Endothelial cell of umbilical vein (primary cell): ENCODE data around the gene CDIPT. TPM values are rescaled to one million over a fixed set of nuclear protein-coding genes. Genes with fewer than 3 reads are reported as not detected.

ENCODE experiments used
- BruUV-seq: library from RNA; stranded (reverse); fragments of 400-500 nt; replicated peaks from 2 replicates; lab custom pipeline; 2021; lab: Mats Ljungman, UMichigan
- CTCF ChIA-PET: fragments of 300-600, 350-600 bp; sonication (Branson Sonifier 250); formaldehyde crosslinking; loops from one replicate; lab custom pipeline; 2021; ENCODE audit warnings: antibody characterized with exemption, inconsistent platforms; lab: Charles Lee
- POLR2A ChIA-PET: fragments of 300-600, 350-600 bp; sonication (Branson Sonifier 250); formaldehyde crosslinking; loops from one replicate; lab custom pipeline; 2021; ENCODE audit warnings: antibody characterized with exemption, inconsistent platforms; lab: Charles Lee
- DNase-seq: peaks from one replicate; pipeline ENCODE4 v3.0.0-alpha.2; 2011; ENCODE audit warnings: low read depth, low spot score
- FAIRE-seq: peaks from 2 replicates; lab custom pipeline; 2011; peaks lifted over from hg19 to GRCh38; lab: Jason Lieb, UNC
- H2AFZ ChIP-seq: 2 replicates; pipeline ENCODE4 v1.6.0; 2012; ENCODE audit warnings: low read depth, low read length, control low read depth, inconsistent platforms
- H3K27ac ChIP-seq: 2 replicates; pipeline ENCODE4 v1.5.1; 2011; ENCODE audit warnings: low read depth, mild to moderate bottlenecking, control low read depth, low read length, moderate library complexity; ENCODE audit not compliant: insufficient read depth
- H3K27me3 ChIP-seq, 2 experiments: 2 replicates each; pipeline versions ENCODE4 v1.6.0 to v1.6.1; 2011; ENCODE audit warnings: low read length in 2 of 2, mixed read lengths in 1 of 2; ENCODE audit not compliant: control insufficient read depth in 2 of 2, insufficient read depth in 2 of 2
- H3K36me3 ChIP-seq, 2 experiments: 2 replicates in 1 of 2; 3 replicates in 1 of 2; pipeline ENCODE4 v1.5.1; 2011; ENCODE audit warnings: low read length in 2 of 2, mild to moderate bottlenecking in 1 of 2, moderate library complexity in 1 of 2; ENCODE audit not compliant: control insufficient read depth in 2 of 2, insufficient read depth in 2 of 2; ENCODE audit errors: extremely low read depth in 1 of 2
- H3K4me1 ChIP-seq: 3 replicates; pipeline ENCODE4 v1.5.1; 2011; ENCODE audit warnings: mild to moderate bottlenecking, low read length; ENCODE audit not compliant: control insufficient read depth, insufficient read depth; ENCODE audit errors: extremely low read depth
- H3K4me2 ChIP-seq: 2 replicates; pipeline ENCODE4 v1.6.1; 2011; ENCODE audit warnings: low read length, control low read depth, mixed read lengths; ENCODE audit not compliant: insufficient read depth
- H3K4me3 ChIP-seq, 3 experiments: fragments of 200-600 bp in 1 of 3; sonication (generic), shearing (Covaris generic) in 1 of 3; replicated peaks in 1 of 3; 2 replicates each; pipeline ENCODE4 v1.5.1; 2011 to 2016; ENCODE audit warnings: control low read depth in 3 of 3, low read length in 3 of 3, mild to moderate bottlenecking in 2 of 3, inconsistent platforms in 1 of 3, low read depth in 1 of 3, moderate library complexity in 1 of 3; ENCODE audit not compliant: insufficient read depth in 1 of 3
- H3K79me2 ChIP-seq: 2 replicates; pipeline ENCODE4 v1.6.0; 2012; ENCODE audit warnings: low read length, inconsistent platforms; ENCODE audit not compliant: control insufficient read depth, insufficient read depth
- H3K9ac ChIP-seq: replicated peaks from 2 replicates; pipeline ENCODE3; 2011; ENCODE audit warnings: low read length, control low read depth; ENCODE audit not compliant: insufficient read depth; ENCODE audit errors: extremely low read depth
- H3K9me1 ChIP-seq: replicated peaks from 3 replicates; pipeline ENCODE4 v1.6.0; 2011; ENCODE audit warnings: mild to moderate bottlenecking, low read length; ENCODE audit not compliant: control insufficient read depth, insufficient read depth; ENCODE audit errors: extremely low read depth
- H3K9me3 ChIP-seq: replicated peaks from 2 replicates; pipeline ENCODE4 v1.5.1; 2012; ENCODE audit warnings: low read length, inconsistent platforms; ENCODE audit not compliant: control insufficient read depth, insufficient read depth
- H4K20me1 ChIP-seq: replicated peaks from 2 replicates; pipeline ENCODE3; 2011; ENCODE audit warnings: mild to moderate bottlenecking, low read length; ENCODE audit not compliant: control insufficient read depth, insufficient read depth; ENCODE audit errors: extremely low read depth
- CTCF ChIP-seq, 2 donors: IDR thresholded peaks; 1 replicate in 1 of 2; 2 replicates in 1 of 2; pipeline ENCODE4 v1.5.1; 2011; ENCODE audit warnings: low read length in 2 of 2, mild to moderate bottlenecking in 2 of 2, moderate library complexity in 2 of 2, control low read depth in 1 of 2, inconsistent platforms in 1 of 2, low read depth in 1 of 2; ENCODE audit not compliant: insufficient read depth in 1 of 2; ENCODE audit errors: extremely low read depth in 1 of 2
- EZH2 ChIP-seq: IDR thresholded peaks from 2 replicates; pipeline ENCODE4 v1.6.1; 2012; ENCODE audit warnings: borderline replicate concordance, low read depth, mild to moderate bottlenecking, moderate library complexity, low read length, inconsistent platforms; ENCODE audit not compliant: severe bottlenecking
- FOS ChIP-seq: IDR thresholded peaks from 2 replicates; pipeline ENCODE4 v1.6.1; 2011; ENCODE audit warnings: mild to moderate bottlenecking, low read length, moderate library complexity, borderline replicate concordance; ENCODE audit not compliant: insufficient read depth
- GATA2 ChIP-seq: IDR thresholded peaks from 2 replicates; pipeline ENCODE4 v1.7.0; 2011; ENCODE audit warnings: low read depth, mild to moderate bottlenecking, moderate library complexity, mixed read lengths, low read length; ENCODE audit not compliant: insufficient read length, insufficient read depth
- JUN ChIP-seq: IDR thresholded peaks from 2 replicates; pipeline ENCODE4 v1.6.1; 2011; ENCODE audit warnings: borderline replicate concordance, low read depth; ENCODE audit not compliant: insufficient read length, insufficient read depth
- MYC ChIP-seq: IDR thresholded peaks from one replicate; pipeline ENCODE4 v1.6.1; 2011; ENCODE audit warnings: mild to moderate bottlenecking, low read depth, low read length
- POLR2A ChIP-seq: IDR thresholded peaks from 2 replicates; pipeline ENCODE4 v1.6.1; 2012; ENCODE audit warnings: low read depth, mild to moderate bottlenecking, control low read depth, low read length
- POLR2AphosphoS5 ChIP-seq: IDR thresholded peaks from 2 replicates; pipeline ENCODE4 v1.6.1; 2012; ENCODE audit warnings: low read depth, mild to moderate bottlenecking, control low read depth, low read length, moderate library complexity; ENCODE audit not compliant: insufficient read depth
- dilution Hi-C: fragments of 300-500 bp; cut with MboI; formaldehyde crosslinking; loops from one replicate; pipeline ENCODE4 v1.15.0; 2019; ENCODE audit warnings: low sequenced_read_pairs; ENCODE audit not compliant: extremely low pct_ligation_motif_present
- intact Hi-C: fragments of 100-400 bp; cut with micrococcal nuclease; formaldehyde crosslinking; loops from one replicate; pipeline ENCODE4 v1.10.0; 2022
- polyA plus RNA-seq, 4 experiments: library from polyadenylated mRNA; depleted of rRNA in 3 of 4; stranded (reverse) in 3 of 4; unstranded in 1 of 4; fragments of >200 nt; gene quantifications; 2 replicates each; pipeline versions ENCODE4 v1.2.1 to v1.2.3, GENCODE V29; 2011 to 2012; ENCODE audit warnings: missing spikeins in 1 of 4
- total RNA-seq: library from RNA; stranded (reverse); gene quantifications from 2 replicates; pipeline ENCODE4 v1.2.3, GENCODE V29; 2021
- TF ChIP-seq, protein P1 (sequence below): IDR thresholded peaks from 2 replicates; pipeline ENCODE4 v1.6.1; 2011; ENCODE audit not compliant: insufficient read depth, insufficient read length

CDIPT gene
- total and polyA plus RNA-seq, 2 donors (not counting 3 experiments of a cell fraction or from before 2014, with no cell fraction given), result 68.7 to 161 TPM

GRCh38 chr16:29909391-29909790 lies 46.4 kb upstream of the CDIPT start:
- no peak for FAIRE-seq

More at GRCh38 chr16:29909391-29909790, 46.4 kb upstream of the CDIPT start:
- H3K9ac ChIP-seq, result no peak overlapping the region
- ChIA-PET POLR2A (no interaction called here), CTCF (interaction anchor here (0.6 to 1.0 kb wide), 2 partner anchors 8 to 155 kb away, joined by 4 read pairs; no protein-coding TSS in a partner anchor)
- H3K79me2 ChIP-seq, result no peaks in the 10 kb centered on the region
- H3K4me1 ChIP-seq, result no peaks in the 10 kb centered on the region
- H2AFZ ChIP-seq, result no peak overlapping the region
- no peaks in the 10 kb centered on the region for H4K20me1 ChIP-seq
- BruUV-seq, result no TSS peak
- H3K9me3 ChIP-seq, result no peaks in the 10 kb centered on the region
- intact Hi-C loops, result loop anchor here (10.0 kb wide), 1 partner anchor 85 kb away; the partner anchor contains the start of gene MVP
- TF ChIP-seq GATA2 (no peak), FOS (no peak), POLR2AphosphoS5 (no peak), EZH2 (no peak), POLR2A (no peak), JUN (no peak), CTCF (IDR thresholded peaks at IDR 0.05; ENCODE audit: extremely low read depth in 1 of 2, insufficient read depth in 1 of 2, low read depth in 1 of 2, low read length in 2 of 2) (no peak), MYC (no peak)
- TF ChIP-seq, protein P1, sequence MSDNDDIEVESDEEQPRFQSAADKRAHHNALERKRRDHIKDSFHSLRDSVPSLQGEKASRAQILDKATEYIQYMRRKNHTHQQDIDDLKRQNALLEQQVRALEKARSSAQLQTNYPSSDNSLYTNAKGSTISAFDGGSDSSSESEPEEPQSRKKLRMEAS, result no peak
- peaks cover 0 to 3% of the 10 kb centered on the region in 2 experiments for H3K36me3 ChIP-seq
- H3K27me3 ChIP-seq, result no peaks in the 10 kb centered on the region
- H3K27ac ChIP-seq, result no peak overlapping the region
- no peaks in the 10 kb centered on the region for H3K9me1 ChIP-seq
- dilution Hi-C loops, result no loop called here
- H3K4me2 ChIP-seq, result no peak overlapping the region
- H3K4me3 ChIP-seq, result no peak overlapping the region
- no peak for DNase-seq
